Hepatocyte (in vitro differentiated cells): ENCODE measurements around the gene PXDN. TPM values are rescaled to one million over a fixed set of nuclear protein-coding genes. Genes with fewer than 3 reads are reported as not detected.

Experiments used
- DNase-seq: peaks from one replicate; pipeline ENCODE4 v3.0.0-alpha.2; 2016; ENCODE audit warnings: low spot score
- H2AFZ ChIP-seq: fragments of 200-600 bp; sonication (generic); 2 replicates; pipeline ENCODE4 v1.6.0; 2016; ENCODE audit warnings: antibody characterized with exemption, mild to moderate bottlenecking
- H3K27ac ChIP-seq: fragments of 200-600 bp; sonication (generic); 2 replicates; pipeline ENCODE4 v1.5.1; 2016; ENCODE audit warnings: mild to moderate bottlenecking
- H3K27me3 ChIP-seq: fragments of 200-600 bp; sonication (generic); 2 replicates; pipeline ENCODE4 v1.6.1; 2016
- H3K36me3 ChIP-seq: fragments of 200-600 bp; sonication (generic); replicated peaks from 2 replicates; pipeline ENCODE4 v1.5.1; 2016; ENCODE audit warnings: low read depth; ENCODE audit not compliant: insufficient read depth
- H3K4me1 ChIP-seq: fragments of 200-600 bp; sonication (generic); 2 replicates; pipeline ENCODE4 v1.5.1; 2016; ENCODE audit warnings: mild to moderate bottlenecking, moderate library complexity; ENCODE audit not compliant: insufficient read depth
- H3K4me2 ChIP-seq: fragments of 200-600 bp; sonication (generic); 2 replicates; pipeline ENCODE4 v1.6.0; 2016
- H3K4me3 ChIP-seq: fragments of 200-600 bp; sonication (generic); 2 replicates; pipeline ENCODE4 v1.5.1; 2016; ENCODE audit warnings: mild to moderate bottlenecking
- H3K79me2 ChIP-seq: fragments of 200-600 bp; sonication (generic); 2 replicates; pipeline ENCODE4 v1.6.0; 2017; ENCODE audit warnings: mild to moderate bottlenecking
- H3K9me2 ChIP-seq: fragments of 200-600 bp; sonication (generic); replicated peaks from 2 replicates; pipeline ENCODE4 v1.6.0; 2017; ENCODE audit warnings: mild to moderate bottlenecking; ENCODE audit not compliant: insufficient read depth
- H3K9me3 ChIP-seq: fragments of 200-600 bp; sonication (generic); 2 replicates; pipeline ENCODE4 v1.5.1; 2016; ENCODE audit warnings: low read depth, mild to moderate bottlenecking
- H4K20me1 ChIP-seq: fragments of 200-600 bp; sonication (generic); 2 replicates; pipeline ENCODE4 v1.6.0; 2016; ENCODE audit warnings: mild to moderate bottlenecking; ENCODE audit not compliant: insufficient read depth, poor library complexity, severe bottlenecking
- EZH2 ChIP-seq: fragments of 200-600 bp; sonication (generic); IDR thresholded peaks from 2 replicates; pipeline ENCODE4 v1.6.1; 2016; ENCODE audit warnings: antibody characterized with exemption, mild to moderate bottlenecking, borderline replicate concordance
- EZH2phosphoT487 ChIP-seq: fragments of 200-600 bp; sonication (generic); IDR thresholded peaks from one replicate; pipeline ENCODE4 v1.6.1; 2018; ENCODE audit warnings: antibody characterized with exemption, mild to moderate bottlenecking, low read depth, moderate library complexity; ENCODE audit not compliant: unreplicated experiment, severe bottlenecking
- WGBS: methylation state at CpG from one replicate; pipeline ENCODE4 v1.1.6; 2016; ENCODE audit warnings: low lambda C conversion rate; ENCODE audit errors: missing lambda C conversion rate; 5-methylcytosine and 5-hydroxymethylcytosine counted together
- polyA plus RNA-seq: library from polyadenylated mRNA; unstranded; fragments of >200 nt; fragmentation: Nextera tagmentation; extraction: Ambion mirVana; gene quantifications from 2 replicates; pipeline ENCODE4 v1.2.1, GENCODE V29; 2016
- total RNA-seq: library from RNA; depleted of rRNA; stranded (reverse); fragments of >200 nt; gene quantifications from 2 replicates; pipeline ENCODE4 v1.2.3, GENCODE V29; 2014
- TF ChIP-seq, protein P1 (sequence below): fragments of 200-600 bp; sonication (generic); IDR thresholded peaks from 2 replicates; pipeline ENCODE4 v1.5.1; 2016; ENCODE audit warnings: antibody characterized with exemption, mild to moderate bottlenecking; ENCODE audit not compliant: poor library complexity

PXDN gene
- total and polyA plus RNA-seq, 2 experiments from 2014 or later, result 107 to 118 TPM

DNA sequence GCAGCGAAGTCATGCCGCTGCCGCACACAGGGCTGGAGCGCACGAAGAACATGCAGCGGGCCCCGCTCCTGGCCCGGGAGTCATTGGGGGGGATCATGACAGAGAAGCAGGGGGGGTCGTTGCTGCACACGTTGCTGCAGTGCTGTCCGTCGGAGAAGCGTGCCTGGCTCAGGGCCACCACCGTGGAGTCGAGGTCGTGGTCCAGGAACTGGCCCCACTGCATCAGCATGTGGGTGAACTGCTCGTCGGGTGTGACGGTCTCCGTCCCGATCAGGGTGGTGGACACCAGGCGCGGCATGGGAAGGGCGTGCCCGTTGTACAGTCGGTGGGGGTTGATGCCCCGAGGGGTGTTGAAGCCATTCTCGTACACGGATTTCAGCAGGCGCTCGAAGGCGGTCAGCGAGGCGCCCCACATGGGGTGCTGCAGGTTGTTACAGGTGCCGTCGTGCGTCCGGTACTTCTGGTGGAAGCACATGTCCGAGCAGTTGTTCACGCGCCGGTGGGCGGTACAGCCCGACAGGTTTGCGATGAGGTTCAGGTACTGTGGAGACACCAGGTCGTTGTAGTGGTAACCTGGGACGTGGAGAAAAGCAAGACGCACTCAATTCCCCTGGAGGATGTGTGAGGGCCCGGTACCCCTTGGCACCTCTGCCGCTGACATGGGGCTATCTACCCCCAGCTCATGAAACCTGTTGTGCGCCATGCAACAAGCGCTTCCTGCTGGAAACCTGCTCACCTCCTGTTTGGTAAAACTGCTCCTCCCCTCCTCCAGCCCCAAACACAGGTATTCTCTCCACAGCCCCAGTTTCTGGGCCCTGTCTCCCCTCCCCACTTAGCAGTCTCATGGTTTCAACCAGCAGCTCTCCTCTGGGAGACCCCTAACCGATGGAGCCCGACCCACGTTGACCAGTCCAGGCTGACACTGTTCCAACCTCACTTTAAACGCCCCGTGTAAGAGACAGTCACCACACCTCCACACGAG, 94.9 kb downstream of the PXDN start:
- no peaks in the 10 kb centered on the region for H3K79me2 ChIP-seq
- DNase-seq, result no peak
- 98% methylated on average over 55 of the region's 58 CpGs for WGBS

DNA sequence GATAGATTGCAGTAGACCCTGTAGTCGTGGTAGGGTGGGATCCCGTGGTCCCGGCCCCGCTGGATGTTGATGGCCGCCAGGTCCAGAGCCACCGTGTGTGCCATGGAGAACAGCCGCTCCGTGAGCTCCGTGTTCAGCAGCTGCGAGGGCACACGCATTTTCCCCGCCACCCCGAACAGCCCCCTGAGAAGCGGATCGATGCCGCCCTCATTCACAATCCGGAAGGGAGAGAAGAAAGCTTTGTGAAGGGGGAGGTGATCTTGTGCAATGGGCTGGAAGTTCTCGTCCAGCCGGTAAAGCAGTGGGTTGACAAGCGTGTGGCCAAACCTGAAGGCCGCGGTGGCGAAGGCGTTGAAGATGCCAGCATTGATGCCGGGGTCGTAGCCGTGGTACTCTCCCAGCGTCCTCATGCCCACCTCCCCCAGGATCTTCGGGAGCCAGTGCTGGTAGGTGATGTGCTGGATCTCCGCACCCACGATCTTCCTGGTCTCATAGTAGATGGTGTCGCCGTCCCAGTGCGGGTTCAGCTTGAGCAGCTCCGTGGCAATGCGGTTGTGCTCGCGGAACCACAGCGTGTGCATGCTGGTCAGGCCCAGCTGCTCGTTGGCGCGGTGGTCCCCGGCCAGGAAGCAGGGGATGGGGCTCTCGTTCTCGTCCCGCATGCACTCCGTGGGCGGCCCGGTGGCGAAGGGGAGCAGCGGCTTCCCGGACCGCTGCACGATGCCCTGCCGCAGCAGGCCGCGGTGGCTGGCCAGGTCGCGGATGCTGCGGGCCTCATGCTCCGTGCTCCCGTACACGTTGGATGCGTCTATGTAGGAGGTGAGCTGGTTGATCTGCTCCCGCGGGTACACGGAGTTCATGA, 95.8 kb downstream of the PXDN start:
- TF ChIP-seq, protein P1, sequence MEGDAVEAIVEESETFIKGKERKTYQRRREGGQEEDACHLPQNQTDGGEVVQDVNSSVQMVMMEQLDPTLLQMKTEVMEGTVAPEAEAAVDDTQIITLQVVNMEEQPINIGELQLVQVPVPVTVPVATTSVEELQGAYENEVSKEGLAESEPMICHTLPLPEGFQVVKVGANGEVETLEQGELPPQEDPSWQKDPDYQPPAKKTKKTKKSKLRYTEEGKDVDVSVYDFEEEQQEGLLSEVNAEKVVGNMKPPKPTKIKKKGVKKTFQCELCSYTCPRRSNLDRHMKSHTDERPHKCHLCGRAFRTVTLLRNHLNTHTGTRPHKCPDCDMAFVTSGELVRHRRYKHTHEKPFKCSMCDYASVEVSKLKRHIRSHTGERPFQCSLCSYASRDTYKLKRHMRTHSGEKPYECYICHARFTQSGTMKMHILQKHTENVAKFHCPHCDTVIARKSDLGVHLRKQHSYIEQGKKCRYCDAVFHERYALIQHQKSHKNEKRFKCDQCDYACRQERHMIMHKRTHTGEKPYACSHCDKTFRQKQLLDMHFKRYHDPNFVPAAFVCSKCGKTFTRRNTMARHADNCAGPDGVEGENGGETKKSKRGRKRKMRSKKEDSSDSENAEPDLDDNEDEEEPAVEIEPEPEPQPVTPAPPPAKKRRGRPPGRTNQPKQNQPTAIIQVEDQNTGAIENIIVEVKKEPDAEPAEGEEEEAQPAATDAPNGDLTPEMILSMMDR, result no peak
- TF ChIP-seq EZH2phosphoT487, result no peak
- no peak for TF ChIP-seq EZH2
- 97% methylated on average over 64 of the region's 67 CpGs for WGBS
- no peak overlapping the region for H2AFZ ChIP-seq
- no peaks in the 10 kb centered on the region for H3K9me3 ChIP-seq
- H3K36me3 ChIP-seq, result no peaks in the 10 kb centered on the region
- H3K4me3 ChIP-seq, result no peak overlapping the region
- H3K27ac ChIP-seq, result no peak overlapping the region
- no peaks in the 10 kb centered on the region for H4K20me1 ChIP-seq
- H3K79me2 ChIP-seq, result no peaks in the 10 kb centered on the region
- no peaks in the 10 kb centered on the region for H3K4me1 ChIP-seq
- H3K4me2 ChIP-seq, result no peak overlapping the region
- H3K27me3 ChIP-seq, result no peaks in the 10 kb centered on the region
- DNase-seq, result no peak
- H3K9me2 ChIP-seq, result no peaks in the 10 kb centered on the region

More for the DNA sequence above, 94.9 kb downstream of the PXDN start:
- H3K9me3 ChIP-seq, result no peaks in the 10 kb centered on the region
- no peaks in the 10 kb centered on the region for H3K9me2 ChIP-seq
- H3K4me1 ChIP-seq, result no peaks in the 10 kb centered on the region
- TF ChIP-seq, protein P1, result no peak
- TF ChIP-seq EZH2phosphoT487 (no peak), EZH2 (no peak)
- no peak overlapping the region for H3K4me2 ChIP-seq
- no peaks in the 10 kb centered on the region for H3K27me3 ChIP-seq
- H4K20me1 ChIP-seq, result no peaks in the 10 kb centered on the region
- no peaks in the 10 kb centered on the region for H3K36me3 ChIP-seq
- H3K27ac ChIP-seq, result no peak overlapping the region
- no peak overlapping the region for H2AFZ ChIP-seq
- H3K4me3 ChIP-seq, result no peak overlapping the region

DNA sequence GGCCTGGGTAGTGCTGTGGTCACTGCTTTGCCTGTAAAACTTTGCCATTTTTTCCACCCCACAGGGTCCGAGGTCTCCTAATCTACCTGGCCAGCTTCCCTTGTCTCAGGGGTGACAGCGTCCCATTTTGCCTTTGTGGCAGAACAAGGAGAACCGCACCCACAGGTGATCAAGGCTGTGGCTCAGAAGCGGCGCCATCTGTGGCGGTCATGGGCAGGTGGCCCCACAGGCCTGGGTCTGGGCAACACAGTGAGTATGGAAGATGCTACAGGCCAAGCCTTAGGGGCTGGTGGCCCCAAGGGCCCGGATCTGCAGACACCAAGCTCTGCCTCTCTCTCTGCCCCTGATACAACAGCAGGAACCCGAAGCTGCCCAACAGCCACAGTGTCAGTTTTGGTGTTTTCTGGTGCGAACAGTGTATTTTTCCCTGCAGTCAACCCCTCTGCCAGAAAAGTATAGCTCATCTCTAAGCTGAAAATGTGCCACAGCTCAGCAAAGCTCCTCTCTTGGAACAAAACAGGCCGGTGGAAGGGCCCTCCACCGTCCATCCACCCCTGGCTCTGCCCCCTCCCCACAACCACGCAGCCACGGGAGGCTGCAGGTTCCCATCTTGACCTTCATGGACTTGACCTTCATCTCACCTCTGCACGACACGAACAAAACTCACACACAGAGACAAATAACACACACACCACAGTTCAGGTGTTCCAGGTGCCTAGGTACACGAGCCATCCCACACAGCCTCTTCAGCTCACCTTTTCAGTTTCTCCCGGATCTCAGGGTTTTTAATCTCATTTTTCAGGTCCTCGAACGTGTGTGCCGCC, 96.7 kb downstream of the PXDN start:
- Histone ChIP-seq H3K4me1 (no peaks in the 10 kb centered on the region), H3K36me3 (no peaks in the 10 kb centered on the region), H3K4me2 (no peak overlapping the region), H3K9me3 (no peaks in the 10 kb centered on the region), H3K9me2 (no peaks in the 10 kb centered on the region), H3K27ac (no peak overlapping the region), H2AFZ (no peak overlapping the region), H3K79me2 (no peaks in the 10 kb centered on the region), H3K4me3 (no peak overlapping the region), H4K20me1 (no peaks in the 10 kb centered on the region), H3K27me3 (no peaks in the 10 kb centered on the region)
- WGBS, result 92% methylated on average over 20 of the region's 20 CpGs
- DNase-seq, result no peak
- TF ChIP-seq, protein P1, result no peak
- no peak for TF ChIP-seq EZH2
- no peak for TF ChIP-seq EZH2phosphoT487
